Natural killer cell treated with Interleukin-12 subunit alpha and Interleukin-12 subunit beta and Interleukin-15 and Interleukin-18, amount 100 ng/mL, for 72 hours (primary cell): Measurements from ENCODE around the gene BCR. TPM values are rescaled to one million over a fixed set of nuclear protein-coding genes. Genes with fewer than 3 reads are reported as not detected.
A peak's percentile ranks its signal among the peaks of the same experiment; 100 is the strongest.

Experiments used
- ATAC-seq, 2 donors: fragments of 150-1000 bp; cut with Tn5 transposase in 1 of 2; sonication (Bioruptor Pico), chemical (Tn5 transposase) in 1 of 2; 2 replicates each; pipeline ENCODE4 v1.10.0; 2021
- DNase-seq: peaks from one replicate; pipeline ENCODE4 v3.0.0; 2022; ENCODE audit warnings: low spot score
- H3K27ac Mint-ChIP-seq, 2 donors: 1 replicate in 1 of 2; 2 replicates in 1 of 2; pipeline ENCODE4 v1.8.0; 2022; ENCODE audit warnings: mixed read lengths in 2 of 2, mild to moderate bottlenecking in 1 of 2, moderate library complexity in 1 of 2
- H3K27me3 Mint-ChIP-seq, 2 donors: 1 replicate in 1 of 2; 2 replicates in 1 of 2; pipeline ENCODE4 v1.8.0; 2022; ENCODE audit warnings: mixed read lengths in 2 of 2
- H3K36me3 Mint-ChIP-seq: one replicate; pipeline ENCODE4 v1.8.0; 2022; ENCODE audit warnings: mixed read lengths
- H3K4me1 Mint-ChIP-seq, 2 donors: 1 replicate in 1 of 2; 2 replicates in 1 of 2; pipeline ENCODE4 v1.8.0; 2022; ENCODE audit warnings: low read depth in 2 of 2, mixed read lengths in 2 of 2, mild to moderate bottlenecking in 1 of 2
- H3K4me3 Mint-ChIP-seq: one replicate; pipeline ENCODE4 v1.8.0; 2022; ENCODE audit warnings: mixed read lengths
- H3K9me3 Mint-ChIP-seq: 2 replicates; pipeline ENCODE4 v1.8.0; 2022; ENCODE audit warnings: mixed read lengths
- total RNA-seq, 2 donors: library from RNA; stranded (reverse); gene quantifications; one replicate each; pipeline ENCODE4 v1.2.3, GENCODE V29; 2022

BCR gene
- total RNA-seq, 2 donors from 2014 or later = 55.4 to 65.8 TPM

DNA sequence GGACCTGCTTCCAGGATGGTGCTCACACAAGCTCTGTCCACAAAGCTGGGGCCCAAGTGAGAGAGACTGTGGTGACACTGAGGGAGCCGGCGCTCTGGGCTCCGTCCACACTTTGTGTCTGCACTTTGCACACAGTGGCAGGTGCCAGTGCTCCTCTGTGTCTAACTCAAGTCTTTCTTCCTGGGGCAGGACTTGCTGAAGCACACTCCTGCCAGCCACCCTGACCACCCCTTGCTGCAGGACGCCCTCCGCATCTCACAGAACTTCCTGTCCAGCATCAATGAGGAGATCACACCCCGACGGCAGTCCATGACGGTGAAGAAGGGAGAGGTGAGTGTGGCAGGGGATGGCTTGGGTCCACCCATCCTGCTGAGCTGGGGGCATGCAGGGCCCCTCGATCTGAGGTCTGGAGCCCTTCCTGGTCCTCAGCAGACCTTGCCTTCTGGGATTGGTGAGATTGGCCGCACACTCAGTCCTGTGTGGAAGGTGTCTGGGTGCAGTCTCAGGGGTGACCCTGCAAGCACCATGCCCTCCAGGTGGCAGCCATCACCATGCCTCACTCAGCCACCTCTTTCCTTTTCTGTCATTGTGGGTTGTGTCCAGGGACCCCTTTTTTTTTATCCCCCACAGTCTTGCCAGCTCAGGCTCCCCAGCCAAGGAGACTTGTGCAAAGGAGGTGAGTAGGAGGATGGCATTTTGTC is 93.3 kb downstream of the BCR start:
- H3K36me3 Mint-ChIP-seq = no peaks in the 10 kb centered on the region
- H3K4me1 Mint-ChIP-seq = peaks cover 19 to 25% of the 10 kb centered on the region in 2 donors
- H3K4me3 Mint-ChIP-seq = no peak overlapping the region
- no peaks in the 10 kb centered on the region for H3K27me3 Mint-ChIP-seq
- no peaks in the 10 kb centered on the region for H3K9me3 Mint-ChIP-seq
- ATAC-seq = no peak
- peak overlapping the region in 1 of 2 donors; percentile 27 for H3K27ac Mint-ChIP-seq
- no peak for DNase-seq

DNA sequence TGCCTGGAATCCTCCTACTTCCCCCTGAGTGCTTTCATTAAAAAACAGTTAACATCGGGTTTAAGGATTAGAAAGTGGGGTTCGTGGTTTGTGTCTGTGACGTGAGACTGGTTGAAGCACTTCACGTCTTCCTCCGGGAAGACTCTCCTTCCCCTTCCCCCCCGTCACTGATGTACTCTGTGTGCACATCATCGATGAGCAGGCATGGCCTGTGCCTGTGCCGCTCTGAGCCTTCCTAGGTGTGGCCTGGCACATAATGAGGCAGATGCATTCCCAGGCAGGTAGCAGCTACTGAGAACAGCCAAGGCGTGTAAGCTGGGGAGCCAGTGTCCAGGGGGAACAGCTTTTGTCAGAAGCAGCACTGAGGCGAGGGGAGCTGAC is 93.8 kb downstream of the BCR start:
- no peak for ATAC-seq

DNA sequence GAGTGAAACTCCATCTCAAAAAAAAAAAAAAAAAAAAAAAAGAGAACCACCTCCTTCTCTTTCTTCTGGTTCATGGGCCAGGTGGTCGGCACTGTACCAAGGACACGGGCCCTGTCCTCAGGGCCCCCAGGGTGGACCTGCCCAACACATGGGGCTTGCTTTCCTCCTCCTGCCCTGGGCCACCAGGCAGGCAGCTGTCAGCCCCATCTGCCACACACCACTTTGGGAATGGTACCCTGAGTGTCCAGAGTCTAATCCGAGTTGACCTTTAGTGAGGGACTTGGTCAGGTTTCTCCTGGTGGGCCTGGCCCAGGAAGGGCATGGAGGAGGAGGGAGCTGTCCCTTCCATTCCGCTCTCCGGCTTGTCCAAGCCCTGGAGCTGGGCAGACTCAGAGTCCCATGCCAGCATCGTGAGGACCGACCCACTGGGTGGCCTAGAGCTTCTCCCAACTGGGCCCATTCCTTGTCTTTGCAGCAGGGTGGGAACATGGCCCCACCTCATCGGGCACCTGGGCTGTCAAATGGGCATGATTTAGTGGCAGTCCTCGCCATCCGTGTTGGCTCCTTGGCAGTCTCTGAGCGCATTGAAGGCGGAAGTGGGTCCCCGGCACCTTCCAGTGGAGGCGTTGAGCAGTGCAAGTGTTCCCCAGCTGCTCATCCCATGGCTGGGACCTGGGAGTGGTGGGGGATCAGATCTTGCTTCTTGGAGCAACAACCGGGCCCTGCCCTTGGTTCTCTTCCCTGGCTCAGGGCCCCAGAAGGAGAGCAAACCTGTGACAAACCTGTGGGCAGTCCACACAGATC is 94.8 kb downstream of the BCR start:
- no peaks in the 10 kb centered on the region for H3K9me3 Mint-ChIP-seq
- peaks cover 22 to 27% of the 10 kb centered on the region in 2 donors for H3K4me1 Mint-ChIP-seq
- H3K36me3 Mint-ChIP-seq = no peaks in the 10 kb centered on the region
- no peak overlapping the region for H3K27ac Mint-ChIP-seq
- no peak for DNase-seq
- no peak for ATAC-seq
- no peaks in the 10 kb centered on the region for H3K27me3 Mint-ChIP-seq
- H3K4me3 Mint-ChIP-seq = no peak overlapping the region

More for the DNA sequence above, 93.8 kb downstream of the BCR start:
- Mint-ChIP-seq H3K27me3 (no peaks in the 10 kb centered on the region), H3K36me3 (no peaks in the 10 kb centered on the region), H3K9me3 (no peaks in the 10 kb centered on the region), H3K4me1 (peaks cover 19 to 26% of the 10 kb centered on the region in 2 donors), H3K4me3 (no peak overlapping the region), H3K27ac (peak overlapping the region in 1 of 2 donors; percentile 27)
- no peak for DNase-seq

DNA sequence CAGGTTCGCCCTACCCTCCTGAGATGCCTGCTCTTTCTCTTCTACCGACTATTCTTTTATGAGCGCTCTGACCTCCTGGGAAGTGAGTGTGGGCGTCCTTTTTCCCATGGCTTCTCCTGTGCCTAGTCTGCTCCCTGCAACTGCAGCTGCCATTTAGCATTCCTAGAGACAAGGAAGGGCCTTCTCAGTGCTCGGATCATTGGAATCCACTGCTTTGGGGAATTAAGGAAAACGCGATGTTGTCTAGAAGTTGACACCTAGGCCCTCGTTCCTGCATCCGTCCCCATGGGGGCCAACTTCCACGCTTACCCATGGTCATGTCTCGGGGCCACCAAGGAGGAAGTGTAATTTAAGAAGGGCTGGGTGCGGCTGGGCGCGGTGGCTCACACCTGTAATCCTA is 95.4 kb downstream of the BCR start:
- no peak overlapping the region for H3K4me3 Mint-ChIP-seq
- H3K36me3 Mint-ChIP-seq = no peaks in the 10 kb centered on the region
- no peaks in the 10 kb centered on the region for H3K9me3 Mint-ChIP-seq
- DNase-seq (no peak), ATAC-seq (no peak)
- H3K4me1 Mint-ChIP-seq = peaks cover 27 to 28% of the 10 kb centered on the region in 2 donors
- no peaks in the 10 kb centered on the region for H3K27me3 Mint-ChIP-seq
- no peak overlapping the region for H3K27ac Mint-ChIP-seq

DNA sequence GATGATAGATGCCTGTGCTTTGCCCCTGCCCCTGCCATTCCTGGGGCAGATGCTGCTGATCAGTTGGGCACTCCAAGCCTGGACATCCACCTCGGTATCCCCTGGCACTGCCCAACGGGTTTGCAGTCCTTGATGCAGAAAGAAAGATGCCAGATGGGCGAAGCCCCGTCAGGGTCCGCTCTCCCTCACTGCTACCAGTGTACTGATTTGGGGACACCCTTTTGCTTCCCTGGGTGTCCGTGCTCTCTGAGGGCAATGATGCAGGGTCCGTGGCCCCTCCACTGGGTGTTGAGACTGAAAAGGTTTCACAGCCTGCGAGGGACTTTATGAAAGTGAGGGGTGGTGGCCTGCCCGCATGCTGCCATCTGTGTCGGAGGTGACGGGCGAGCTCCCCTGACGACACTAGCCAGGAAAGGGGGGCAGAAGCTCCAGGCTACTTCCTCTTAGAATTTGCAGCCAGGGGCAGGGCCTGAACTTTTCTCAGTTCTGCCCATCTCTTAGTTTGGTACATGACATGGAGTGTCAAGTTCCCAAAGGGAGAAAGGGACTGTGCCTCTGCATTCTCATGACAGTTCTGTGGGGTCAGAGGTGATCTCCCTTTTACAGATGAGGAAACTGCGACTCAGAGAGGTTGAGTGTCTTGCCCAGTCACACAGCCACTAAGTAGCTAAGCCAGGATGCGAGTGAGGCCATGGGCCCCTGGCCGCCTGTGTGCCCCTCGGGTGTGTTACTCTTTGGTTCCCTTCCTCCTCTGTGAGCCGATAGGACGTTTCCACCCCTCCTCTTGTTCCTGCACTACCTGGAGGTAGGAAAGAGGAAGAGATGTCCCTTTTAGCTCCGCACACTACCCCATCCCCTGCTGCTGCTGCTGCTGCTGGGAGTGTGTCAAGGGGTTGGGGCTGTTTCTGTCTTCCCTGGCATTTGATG is 96.6 kb downstream of the BCR start:
- no peaks in the 10 kb centered on the region for H3K27me3 Mint-ChIP-seq
- no peaks in the 10 kb centered on the region for H3K9me3 Mint-ChIP-seq
- peak overlapping the region; percentile 50 to 65 for H3K27ac Mint-ChIP-seq
- H3K4me1 Mint-ChIP-seq = peaks cover 30 to 33% of the 10 kb centered on the region in 2 donors
- no peak overlapping the region for H3K4me3 Mint-ChIP-seq
- no peak for DNase-seq
- no peaks in the 10 kb centered on the region for H3K36me3 Mint-ChIP-seq
- ATAC-seq = no peak

DNA sequence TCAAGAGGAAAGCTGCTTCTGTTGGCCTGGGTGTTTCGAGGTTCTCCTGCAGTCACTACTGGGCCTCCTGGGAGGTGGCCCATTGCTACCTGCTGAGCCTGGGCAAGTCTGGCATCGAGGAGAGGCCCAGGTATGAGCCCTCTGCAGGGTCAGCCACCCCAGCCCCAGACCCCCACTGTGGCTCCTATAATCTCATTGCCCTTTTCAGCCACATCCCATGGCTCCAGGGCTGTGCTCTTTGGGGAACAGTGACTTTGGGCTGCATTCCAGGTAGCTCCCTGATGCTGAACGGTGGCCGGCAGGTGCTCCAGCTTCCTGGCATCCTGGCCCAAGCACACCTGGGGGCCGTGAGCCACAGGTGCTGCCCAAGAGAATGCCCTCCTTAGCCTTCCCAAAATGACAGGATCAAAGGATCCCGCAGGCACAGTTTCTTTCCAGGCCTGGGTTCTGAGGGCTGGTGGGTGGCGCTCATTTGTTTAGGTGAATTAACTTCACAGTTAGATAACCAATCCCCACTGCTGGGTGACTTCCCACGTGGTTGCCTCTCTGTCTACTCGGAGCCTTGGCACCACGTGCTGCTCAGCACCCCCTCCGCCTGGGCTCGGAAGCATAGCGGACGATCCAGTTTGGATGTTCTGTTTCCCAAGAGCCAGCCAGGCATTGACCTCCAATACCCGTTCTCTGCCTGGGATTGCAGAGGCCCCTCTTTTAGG is 97.4 kb downstream of the BCR start:
- Mint-ChIP-seq H3K9me3 (no peaks in the 10 kb centered on the region), H3K27me3 (no peaks in the 10 kb centered on the region), H3K4me1 (peaks cover 33% of the 10 kb centered on the region in 2 donors), H3K27ac (peak overlapping the region; percentile 50 to 65), H3K4me3 (no peak overlapping the region), H3K36me3 (no peaks in the 10 kb centered on the region)
- ATAC-seq (no peak), DNase-seq (no peak)

DNA sequence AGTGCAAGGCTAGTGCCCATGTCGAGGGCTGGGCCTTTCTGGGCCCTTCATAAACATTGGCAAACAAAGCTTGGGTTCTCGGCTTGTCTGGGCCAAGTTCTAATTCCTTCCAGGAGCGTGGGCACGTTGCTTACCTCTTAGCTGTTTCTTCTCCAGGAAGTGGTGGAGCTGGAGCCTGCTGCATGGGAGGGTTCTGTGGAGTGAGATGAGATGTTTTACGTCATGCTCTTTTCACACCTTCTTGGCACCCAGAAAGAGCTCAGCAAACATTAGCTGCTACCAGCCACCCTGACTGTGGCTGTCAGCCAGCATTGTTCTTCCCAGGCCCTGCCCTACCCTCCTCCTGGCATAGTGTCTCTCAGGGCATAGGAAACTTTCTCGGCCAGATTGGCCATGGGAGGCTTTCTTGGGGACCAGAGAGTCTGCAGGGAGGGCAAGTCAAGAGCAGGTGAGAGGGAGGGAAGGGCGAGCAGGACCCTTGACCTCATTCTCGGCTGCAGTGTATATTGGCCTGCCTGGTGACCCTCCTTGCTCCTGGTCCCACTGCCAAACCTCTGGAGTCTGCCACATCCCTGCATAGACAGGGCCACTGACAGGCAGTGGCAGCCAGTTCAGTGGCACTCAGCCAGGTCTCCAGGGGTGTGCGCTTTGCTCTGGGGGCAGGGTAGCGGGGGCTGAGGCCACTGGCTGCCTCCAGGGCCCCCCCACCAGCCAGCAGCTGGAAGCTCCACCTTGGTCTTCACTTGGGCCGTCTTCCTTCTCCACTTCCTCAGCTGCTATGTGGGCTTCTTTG is 98.8 kb downstream of the BCR start:
- ATAC-seq (peak; percentile 63 to 71), DNase-seq (no peak)
- H3K4me3 Mint-ChIP-seq = peak overlapping the region; percentile 62
- H3K27me3 Mint-ChIP-seq = no peaks in the 10 kb centered on the region
- peaks cover 33% of the 10 kb centered on the region in 2 donors for H3K4me1 Mint-ChIP-seq
- peak overlapping the region; percentile 65 to 68 for H3K27ac Mint-ChIP-seq
- no peaks in the 10 kb centered on the region for H3K36me3 Mint-ChIP-seq
- no peaks in the 10 kb centered on the region for H3K9me3 Mint-ChIP-seq

DNA sequence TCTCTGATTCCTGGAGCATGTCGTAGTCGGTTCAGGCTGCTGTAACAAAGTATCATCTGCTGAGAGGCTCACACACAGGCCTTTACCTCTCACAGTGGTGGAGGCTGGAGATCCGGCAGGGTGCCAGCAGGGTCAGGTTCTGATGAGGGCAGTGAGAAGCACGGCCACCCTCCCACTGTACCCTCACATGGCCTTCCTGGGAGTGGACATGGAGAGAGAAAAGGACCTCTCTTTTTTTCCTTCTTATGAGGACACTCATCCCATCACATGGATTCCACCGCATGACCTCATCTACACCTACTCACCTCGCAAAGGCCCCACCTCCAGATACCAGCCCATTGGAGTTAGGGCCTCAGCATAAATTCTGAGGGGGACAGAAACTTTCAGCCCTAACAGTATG is 99.5 kb downstream of the BCR start:
- ATAC-seq = no peak

DNA sequence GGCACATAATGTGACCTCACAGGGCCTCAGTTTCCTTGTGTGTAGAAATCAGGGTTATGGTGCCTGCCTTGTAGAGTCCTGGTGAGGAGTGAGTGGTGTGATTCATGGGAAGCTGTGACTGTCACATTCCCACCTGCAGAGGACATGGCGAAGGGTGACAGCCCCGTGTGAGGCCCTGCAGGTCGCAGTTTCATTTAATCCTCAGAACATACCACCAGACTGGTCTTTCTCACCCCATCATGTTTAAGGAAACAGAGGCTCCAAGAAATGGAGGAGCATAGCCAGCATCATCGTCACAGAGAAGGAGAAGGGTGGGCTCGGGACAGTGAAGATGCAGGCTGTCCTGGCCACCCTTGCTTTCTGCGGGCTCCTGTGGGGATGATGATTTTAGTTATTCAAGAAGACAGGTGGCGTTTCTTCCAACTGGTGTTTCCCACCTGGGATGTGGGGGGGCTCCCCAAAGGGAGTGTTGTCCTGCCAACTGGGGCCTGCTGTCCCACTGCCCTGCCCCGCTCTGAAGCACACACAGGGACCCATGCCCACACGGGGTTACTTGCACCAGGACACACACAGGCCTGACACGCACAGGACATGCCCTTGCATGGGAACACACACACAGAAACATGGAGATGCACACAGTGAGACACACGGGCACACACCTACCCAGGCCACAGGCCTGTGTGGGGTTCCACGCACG is 100.2 kb downstream of the BCR start:
- no peaks in the 10 kb centered on the region for H3K36me3 Mint-ChIP-seq
- H3K9me3 Mint-ChIP-seq = no peaks in the 10 kb centered on the region
- H3K27me3 Mint-ChIP-seq = no peaks in the 10 kb centered on the region
- H3K4me1 Mint-ChIP-seq = peaks cover 33% of the 10 kb centered on the region in 2 donors
- H3K4me3 Mint-ChIP-seq = peak overlapping the region; percentile 41
- no peak for ATAC-seq
- no peak for DNase-seq
- peak overlapping the region in 1 of 2 donors; percentile 68 for H3K27ac Mint-ChIP-seq

More for the DNA sequence above, 99.5 kb downstream of the BCR start:
- Mint-ChIP-seq H3K4me1 (peaks cover 33% of the 10 kb centered on the region in 2 donors), H3K9me3 (no peaks in the 10 kb centered on the region), H3K36me3 (no peaks in the 10 kb centered on the region), H3K27me3 (no peaks in the 10 kb centered on the region), H3K27ac (peak overlapping the region; percentile 65 to 68), H3K4me3 (peak overlapping the region; percentile 62)
- no peak for DNase-seq

DNA sequence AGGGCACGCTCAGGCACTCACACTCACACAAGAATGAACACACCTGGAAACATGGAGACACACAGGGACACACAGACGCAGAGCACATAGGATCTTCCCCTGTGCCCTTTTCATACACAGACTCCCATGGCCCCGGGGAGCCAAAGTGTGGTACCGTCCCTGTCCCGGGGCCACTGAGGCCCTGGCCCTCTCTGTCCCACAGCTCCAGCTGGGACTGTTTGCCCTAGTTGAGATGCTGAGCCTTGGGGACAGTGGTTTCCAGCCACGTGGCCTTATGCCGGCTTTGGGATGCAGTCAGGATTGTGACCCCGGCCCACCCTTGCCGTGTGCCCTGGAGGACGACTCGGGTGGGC is 100.7 kb downstream of the BCR start:
- H3K4me1 Mint-ChIP-seq = peaks cover 30 to 33% of the 10 kb centered on the region in 2 donors
- H3K27me3 Mint-ChIP-seq = no peaks in the 10 kb centered on the region
- no peaks in the 10 kb centered on the region for H3K36me3 Mint-ChIP-seq
- ATAC-seq (no peak), DNase-seq (no peak)
- H3K9me3 Mint-ChIP-seq = no peaks in the 10 kb centered on the region
- peak overlapping the region; percentile 41 for H3K4me3 Mint-ChIP-seq
- peak overlapping the region in 1 of 2 donors; percentile 68 for H3K27ac Mint-ChIP-seq

DNA sequence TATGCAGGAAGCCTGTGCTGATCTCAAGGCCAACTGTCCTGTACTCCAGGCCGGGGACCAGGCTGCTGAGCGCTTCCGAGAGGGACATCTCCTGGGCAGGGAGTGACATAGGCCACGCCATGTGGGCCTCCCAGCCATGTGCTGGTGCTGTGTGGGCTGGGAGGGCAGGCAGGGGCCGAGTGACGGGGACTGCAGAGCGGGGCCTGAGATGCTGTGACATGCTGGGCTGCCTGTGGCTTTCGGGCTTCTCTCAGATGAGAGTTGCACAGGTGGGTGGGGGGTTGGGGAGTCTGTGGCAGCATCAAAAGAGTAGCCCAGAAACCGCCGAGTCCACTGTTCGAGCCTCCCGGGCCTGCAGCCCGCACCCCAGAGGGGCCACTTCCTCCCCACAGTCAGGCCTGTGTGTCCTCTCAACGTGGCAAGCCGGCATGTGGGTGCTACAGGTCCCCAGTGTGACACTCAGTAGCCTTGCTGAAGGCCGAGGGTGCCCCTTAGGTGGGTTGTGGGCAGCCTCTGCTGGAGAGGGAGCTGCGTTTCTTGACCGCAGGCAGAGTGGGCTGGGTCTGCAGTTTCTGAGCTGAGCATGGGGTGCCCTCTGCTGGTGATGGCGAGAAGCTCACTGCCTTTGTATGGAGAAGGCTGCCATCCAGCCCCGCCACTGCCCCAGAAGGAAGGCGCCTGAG is 101.2 kb downstream of the BCR start:
- Mint-ChIP-seq H3K27me3 (no peaks in the 10 kb centered on the region), H3K27ac (no peak overlapping the region), H3K4me1 (peaks cover 30 to 33% of the 10 kb centered on the region in 2 donors), H3K4me3 (no peak overlapping the region), H3K9me3 (no peaks in the 10 kb centered on the region), H3K36me3 (no peaks in the 10 kb centered on the region)
- peak; percentile 77 to 82 for ATAC-seq
- peak; percentile 80 for DNase-seq

DNA sequence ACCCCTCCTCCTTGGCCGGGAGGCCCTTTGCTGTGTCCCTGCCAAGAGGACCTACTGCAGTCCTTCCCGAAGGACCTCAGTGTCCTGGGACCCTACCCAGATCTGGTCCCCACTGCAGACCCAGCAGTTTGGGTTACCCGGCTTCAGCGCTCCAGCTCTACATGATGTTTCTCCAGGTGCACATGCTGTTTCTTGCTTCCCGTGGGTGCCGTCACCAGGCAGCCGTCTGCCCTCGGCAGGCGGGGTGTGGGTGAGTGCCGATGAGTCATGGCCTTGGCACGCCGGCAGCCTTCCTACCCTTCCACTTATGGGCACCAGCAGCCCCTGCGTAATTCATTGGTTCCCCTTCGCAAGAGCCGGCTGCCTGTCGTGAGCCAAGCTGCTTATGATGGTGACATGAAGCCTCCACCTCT is 101.8 kb downstream of the BCR start:
- Mint-ChIP-seq H3K9me3 (no peaks in the 10 kb centered on the region), H3K4me3 (no peak overlapping the region), H3K4me1 (peaks cover 30 to 33% of the 10 kb centered on the region in 2 donors), H3K27me3 (no peaks in the 10 kb centered on the region), H3K36me3 (no peaks in the 10 kb centered on the region), H3K27ac (no peak overlapping the region)
- DNase-seq (no peak), ATAC-seq (no peak)
